ENCODE measurements around the gene OR6A2. TPM values are rescaled to one million over a fixed set of nuclear protein-coding genes. Genes with fewer than 3 reads are reported as not detected.
A peak's percentile ranks its signal among the peaks of the same experiment; 100 is the strongest.
"Not testable (repeated sequence)": the region's sequence is repeated elsewhere in the genome, so short reads cannot be mapped to it uniquely, and the experiment has no call there.

Gene OR6A2
- polyA plus RNA-seq, 3 donors from 2014 or later: not detected

DNA sequence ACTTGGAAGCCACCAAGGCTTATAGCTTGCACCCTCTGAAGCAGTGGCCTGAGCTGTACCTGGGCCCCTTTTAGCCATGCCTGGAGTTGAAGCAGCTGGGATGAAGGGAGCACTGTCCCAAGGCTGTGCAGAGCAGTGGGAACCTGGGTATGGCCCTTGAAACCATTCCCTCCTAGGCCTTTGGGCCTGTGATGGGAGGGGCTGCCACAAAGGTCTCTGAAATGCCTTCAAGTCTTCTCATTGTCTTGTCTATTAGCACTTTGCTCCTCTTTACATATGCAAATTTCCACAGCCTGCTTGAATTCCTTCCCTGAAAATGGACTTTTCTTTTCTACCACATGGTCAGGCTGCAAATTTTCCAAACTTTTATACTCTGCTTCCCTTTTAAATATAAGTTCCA is 1.6 kb upstream of the OR6A2 start:
- H3K27me3 Mint-ChIP-seq (ENCODE audit: low read depth in 3 of 3); H3K4me1 Mint-ChIP-seq; DNase-seq; H3K36me3 Mint-ChIP-seq; H3K27ac Mint-ChIP-seq; H3K9me3 Mint-ChIP-seq; H3K4me3 Mint-ChIP-seq: not testable (repeated sequence)

DNA sequence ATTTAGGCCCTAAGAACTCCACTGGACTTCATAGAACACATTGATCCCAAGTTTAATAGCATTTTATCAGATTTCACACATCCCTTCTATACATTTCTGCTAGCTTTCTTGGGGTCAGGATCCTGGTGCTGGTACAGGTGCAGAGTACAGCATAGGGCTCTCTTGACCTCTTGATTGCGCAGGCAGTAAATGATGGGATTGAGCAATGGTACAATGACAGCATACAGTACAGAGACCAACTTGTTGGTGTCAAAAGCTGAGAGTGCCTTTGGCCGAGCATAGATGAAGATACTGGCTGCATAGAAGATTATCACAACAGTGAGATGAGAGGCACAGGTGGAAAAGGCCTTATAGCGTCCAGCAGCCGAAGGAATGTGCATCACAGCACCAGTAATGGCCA is 4.8 kb downstream of the OR6A2 start:
- peaks cover 2 to 4% (median 3%) of the 10 kb centered on the region in 3 donors for H3K27me3 Mint-ChIP-seq (ENCODE audit: low read depth in 3 of 3)
- H3K9me3 Mint-ChIP-seq: no peaks in the 10 kb centered on the region
- no peak overlapping the region for H3K4me3 Mint-ChIP-seq
- no peak for DNase-seq
- H3K4me1 Mint-ChIP-seq: no peaks in the 10 kb centered on the region
- no peak overlapping the region for H3K27ac Mint-ChIP-seq
- H3K36me3 Mint-ChIP-seq: no peaks in the 10 kb centered on the region

DNA sequence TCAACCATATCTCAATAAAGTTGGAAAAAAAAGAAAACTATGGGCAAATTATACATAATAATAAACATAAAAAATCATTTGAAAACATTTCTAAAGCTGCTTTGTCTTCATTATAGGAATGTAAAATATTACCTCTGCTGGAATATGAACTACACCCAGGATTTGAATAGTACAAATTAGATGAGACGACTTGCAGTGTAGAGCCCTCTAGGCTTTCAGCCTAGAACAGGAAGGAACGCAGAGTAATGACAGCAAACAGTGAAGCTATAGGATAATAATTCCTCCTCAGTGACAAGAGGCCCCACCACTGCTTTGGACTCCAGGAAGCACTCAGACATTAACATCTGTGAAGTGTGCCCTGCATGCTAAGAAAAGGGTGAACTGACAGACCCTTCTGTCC is 8.9 kb downstream of the OR6A2 start:
- Mint-ChIP-seq H3K27me3 (ENCODE audit: low read depth in 3 of 3) (peaks cover 5 to 7% (median 5%) of the 10 kb centered on the region in 3 donors), H3K4me1 (no peaks in the 10 kb centered on the region), H3K9me3 (no peaks in the 10 kb centered on the region), H3K4me3 (no peak overlapping the region), H3K36me3 (no peaks in the 10 kb centered on the region), H3K27ac (no peak overlapping the region)
- DNase-seq: no peak

DNA sequence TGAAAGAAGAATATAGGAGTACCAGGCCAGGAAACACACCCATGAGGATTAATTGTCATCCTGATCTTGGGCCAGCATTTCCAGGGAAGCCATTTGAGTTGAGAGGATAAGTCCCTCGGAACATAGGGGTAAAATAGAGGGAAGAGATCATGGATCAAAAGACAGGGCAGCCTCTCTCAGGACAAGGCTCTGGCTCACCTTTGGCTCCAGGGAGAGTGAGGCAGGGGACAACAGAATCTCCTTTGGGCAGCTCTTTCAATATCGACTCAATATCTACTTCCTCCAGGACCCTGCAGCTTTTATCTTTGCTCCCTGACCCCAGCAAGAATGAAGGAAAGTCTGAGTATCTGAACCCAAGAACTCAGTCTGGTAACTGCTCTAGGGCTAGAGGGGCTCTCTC is 16.8 kb downstream of the OR6A2 start, which contains the start of gene OR2AG1:
Gene OR2AG1, plus strand, starts transcription at position 301 of the 400 bp plus-strand sequence. CDS start 2,018 bp downstream, outside the sequence.
- Mint-ChIP-seq H3K27ac (no peak within 1 kb of the TSS), H3K9me3 (no peaks in the 10 kb centered on the region), H3K4me1 (no peaks in the 10 kb centered on the region), H3K27me3 (ENCODE audit: low read depth in 3 of 3) (peaks cover 1 to 7% (median 4%) of the 10 kb centered on the region in 3 donors), H3K4me3 (no peak within 1 kb of the TSS), H3K36me3 (no peaks in the 10 kb centered on the region)
- DNase-seq: no peak

DNA sequence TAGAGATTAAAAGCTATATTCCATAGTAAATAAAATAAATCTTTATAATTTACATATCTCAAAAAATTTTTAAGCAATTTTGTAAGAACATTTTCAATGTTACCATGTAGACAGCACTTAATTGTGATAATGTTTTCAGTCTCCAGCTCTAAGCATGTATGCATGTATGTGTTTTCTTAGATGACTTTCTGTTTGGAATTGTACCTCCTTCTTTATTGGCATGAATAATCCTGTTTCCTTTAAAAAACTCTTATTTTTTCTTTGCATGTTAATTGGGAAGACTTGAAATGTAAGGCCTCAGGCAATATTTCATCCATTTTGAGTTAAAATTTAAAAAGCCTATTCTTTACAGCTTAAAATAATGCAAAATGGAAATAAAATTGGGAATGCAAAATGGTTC is 18.7 kb downstream of the OR6A2 start:
- Mint-ChIP-seq H3K36me3 (no peaks in the 10 kb centered on the region), H3K27ac (no peak overlapping the region), H3K4me3 (no peak overlapping the region), H3K4me1 (no peaks in the 10 kb centered on the region), H3K9me3 (no peaks in the 10 kb centered on the region), H3K27me3 (ENCODE audit: low read depth in 3 of 3) (peaks cover 2 to 4% (median 3%) of the 10 kb centered on the region in 3 donors)
- DNase-seq: no peak

DNA sequence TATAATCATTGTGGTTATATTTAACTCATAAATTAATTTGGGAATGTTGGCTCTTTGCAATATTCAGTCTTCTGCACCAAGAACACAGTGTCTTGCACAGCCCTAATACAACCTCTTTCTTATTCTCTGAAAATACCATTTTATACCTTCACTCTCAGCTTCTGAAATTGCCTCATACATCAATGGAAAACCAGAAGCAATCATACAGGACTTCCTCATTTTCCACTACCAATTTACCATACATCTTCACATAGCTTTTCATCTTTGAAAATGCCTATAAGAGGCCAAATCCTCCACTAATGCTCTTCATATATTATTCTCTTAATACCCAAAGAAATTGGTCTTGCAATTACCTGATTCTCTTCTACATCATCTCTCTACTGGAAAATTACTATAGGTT is 21.0 kb downstream of the OR6A2 start:
- DNase-seq: no peak
- no peaks in the 10 kb centered on the region for H3K9me3 Mint-ChIP-seq

DNA sequence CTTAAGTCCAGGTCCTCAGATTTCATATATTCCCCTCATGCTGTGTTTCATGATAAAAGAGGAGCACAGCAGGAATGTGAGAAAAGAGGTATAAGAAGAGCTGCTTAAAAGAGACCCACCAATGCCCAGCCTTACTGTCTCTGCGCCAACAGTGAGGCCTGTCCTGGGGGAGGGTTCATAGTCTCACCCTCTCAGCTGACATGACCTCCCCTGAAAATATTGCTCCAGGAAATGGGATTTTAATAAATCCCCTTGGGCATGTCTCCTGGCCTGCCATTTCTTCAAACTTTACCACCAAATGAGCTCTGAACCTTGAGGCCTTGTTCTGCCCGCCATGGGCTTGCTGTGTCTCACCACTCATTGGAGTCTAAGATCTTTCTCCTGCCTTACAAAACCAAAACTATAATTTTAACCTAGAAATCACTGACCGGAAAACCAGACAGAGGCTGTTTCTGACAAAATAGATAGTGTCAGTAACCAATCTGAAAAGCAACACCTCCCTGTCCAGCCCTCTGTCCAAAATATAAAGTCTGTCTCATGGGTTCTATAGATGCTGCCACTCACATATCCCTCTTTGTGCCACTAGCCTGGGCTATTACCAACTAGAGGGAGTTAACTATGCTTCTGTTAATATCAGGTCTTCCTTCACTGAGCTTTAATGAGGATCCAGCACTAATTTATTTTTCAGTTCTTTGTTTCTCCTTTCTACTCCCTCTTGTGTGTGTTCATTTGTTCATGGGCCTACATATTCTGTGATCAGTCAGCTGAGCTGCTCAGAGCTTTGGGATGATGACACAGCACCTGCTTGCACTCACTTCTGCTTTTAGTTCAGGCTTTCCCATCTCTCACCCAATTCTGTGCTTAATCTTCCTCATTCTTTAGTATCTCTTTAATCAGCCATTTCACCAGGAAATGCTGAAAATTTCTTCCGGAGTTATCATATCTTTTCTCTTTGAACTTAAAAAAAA is 27.3 kb downstream of the OR6A2 start, which contains the start of gene OR2AG2:
Gene OR2AG2, minus strand, starts transcription at position 51 of the 968 bp plus-strand sequence. CDS start 3,019 bp downstream, outside the sequence.
- peaks cover 0 to 2% (median 0%) of the 10 kb centered on the region in 6 donors for H3K9me3 Mint-ChIP-seq
- no peaks in the 10 kb centered on the region for H3K36me3 Mint-ChIP-seq
- DNase-seq: no peak
- H3K4me1 Mint-ChIP-seq: no peaks in the 10 kb centered on the region
- peaks cover 1 to 2% (median 2%) of the 10 kb centered on the region in 3 donors for H3K27me3 Mint-ChIP-seq (ENCODE audit: low read depth in 3 of 3)
- no peak within 1 kb of the TSS for H3K4me3 Mint-ChIP-seq
- H3K27ac Mint-ChIP-seq: no peak within 1 kb of the TSS

More for the DNA sequence above, 21.0 kb downstream of the OR6A2 start:
- Mint-ChIP-seq H3K36me3 (no peaks in the 10 kb centered on the region), H3K27me3 (ENCODE audit: low read depth in 3 of 3) (peaks cover 2 to 4% (median 2%) of the 10 kb centered on the region in 3 donors), H3K4me3 (no peak overlapping the region), H3K4me1 (no peaks in the 10 kb centered on the region), H3K27ac (no peak overlapping the region)

DNA sequence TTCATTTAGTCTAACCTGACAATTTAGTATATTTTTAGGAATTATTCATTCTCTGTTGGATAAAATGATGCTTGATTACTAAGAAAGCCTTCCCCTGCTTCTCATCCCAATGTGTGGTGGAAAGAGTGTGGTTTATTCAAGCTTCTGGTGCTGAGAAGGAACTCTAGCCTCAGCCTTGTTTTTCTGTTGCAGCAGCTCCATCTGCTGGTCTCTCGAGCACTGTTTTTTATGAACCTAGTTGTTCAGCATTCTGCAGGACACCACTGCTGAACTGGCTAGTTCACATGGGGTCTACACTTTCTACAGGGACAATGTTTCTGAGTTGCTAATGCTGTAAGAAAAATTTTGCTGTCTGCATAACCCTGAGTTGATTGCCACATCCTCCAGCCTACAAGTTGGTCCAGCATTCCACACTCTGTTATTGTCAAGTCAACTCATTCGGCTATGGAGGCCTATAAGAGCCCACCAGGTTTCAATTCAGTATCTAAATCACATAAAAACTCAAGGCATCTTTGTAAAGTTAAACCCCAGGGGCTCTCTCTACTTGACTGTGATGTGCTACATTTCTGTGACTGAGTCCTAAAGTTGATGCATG is 42.0 kb downstream of the OR6A2 start:
- Mint-ChIP-seq H3K27ac (no peak overlapping the region), H3K36me3 (no peaks in the 10 kb centered on the region), H3K27me3 (ENCODE audit: low read depth in 3 of 3) (peaks cover 1 to 3% (median 2%) of the 10 kb centered on the region in 3 donors), H3K9me3 (no peaks in the 10 kb centered on the region), H3K4me1 (no peaks in the 10 kb centered on the region), H3K4me3 (no peak overlapping the region)
- peak; percentile 44 to 59 (median 56) for DNase-seq

DNA sequence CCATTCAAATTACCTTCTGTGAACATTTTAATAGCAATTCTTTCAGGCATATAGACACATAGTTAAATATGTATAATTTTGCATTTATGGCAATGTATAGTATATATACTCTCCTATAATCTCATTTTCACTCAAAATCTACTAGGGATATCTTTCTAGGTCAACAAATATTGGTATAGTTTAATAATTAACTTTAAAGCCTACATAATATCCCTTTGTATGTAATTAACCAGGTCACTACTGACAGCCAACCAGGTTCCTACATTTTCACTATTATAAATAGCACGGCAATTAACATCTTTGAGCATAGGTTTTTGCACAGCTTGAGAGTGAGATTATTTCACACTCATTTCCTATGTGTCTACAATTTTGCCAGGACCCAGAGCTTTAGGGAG is 43.5 kb downstream of the OR6A2 start:
- Mint-ChIP-seq H3K36me3 (no peaks in the 10 kb centered on the region), H3K9me3 (no peaks in the 10 kb centered on the region), H3K4me1 (no peaks in the 10 kb centered on the region), H3K27me3 (ENCODE audit: low read depth in 3 of 3) (peaks cover 0 to 1% (median 0%) of the 10 kb centered on the region in 3 donors), H3K4me3 (no peak overlapping the region), H3K27ac (no peak overlapping the region)
- no peak for DNase-seq

DNA sequence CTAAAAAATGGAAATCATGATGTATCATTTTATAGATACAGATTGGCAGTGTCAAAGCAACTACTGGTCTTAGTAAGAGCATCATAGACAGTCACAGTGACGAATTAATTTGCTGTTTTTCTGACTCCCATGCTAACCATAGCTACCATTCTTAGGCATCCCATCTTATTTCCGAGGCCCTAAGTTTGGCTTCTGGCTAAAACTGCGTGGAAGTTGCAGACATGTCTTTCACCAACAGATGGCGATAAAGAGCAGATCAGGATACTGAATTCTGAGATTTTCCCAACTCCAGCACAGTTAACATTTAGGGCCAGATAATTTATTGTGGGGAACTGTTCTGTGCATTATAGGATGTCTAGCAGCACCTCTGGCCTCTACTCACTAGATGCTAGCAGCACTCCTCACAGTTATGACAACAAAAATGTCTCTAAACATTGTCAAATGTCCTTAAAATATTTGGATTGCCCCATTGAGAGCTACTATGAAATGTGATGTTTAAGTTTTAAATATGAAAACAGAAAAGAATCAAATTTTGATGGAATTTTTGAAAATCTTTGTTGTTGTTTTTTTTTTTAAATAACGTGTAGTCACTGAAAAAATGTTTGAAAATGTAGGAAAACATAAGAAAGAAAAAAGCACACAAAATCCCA is 44.1 kb downstream of the OR6A2 start:
- no peaks in the 10 kb centered on the region for H3K36me3 Mint-ChIP-seq
- no peaks in the 10 kb centered on the region for H3K9me3 Mint-ChIP-seq
- H3K4me3 Mint-ChIP-seq: no peak overlapping the region
- no peak overlapping the region for H3K27ac Mint-ChIP-seq
- peaks cover 0 to 1% (median 0%) of the 10 kb centered on the region in 3 donors for H3K27me3 Mint-ChIP-seq (ENCODE audit: low read depth in 3 of 3)
- peak; percentile 32 to 48 (median 33) for DNase-seq
- no peaks in the 10 kb centered on the region for H3K4me1 Mint-ChIP-seq

DNA sequence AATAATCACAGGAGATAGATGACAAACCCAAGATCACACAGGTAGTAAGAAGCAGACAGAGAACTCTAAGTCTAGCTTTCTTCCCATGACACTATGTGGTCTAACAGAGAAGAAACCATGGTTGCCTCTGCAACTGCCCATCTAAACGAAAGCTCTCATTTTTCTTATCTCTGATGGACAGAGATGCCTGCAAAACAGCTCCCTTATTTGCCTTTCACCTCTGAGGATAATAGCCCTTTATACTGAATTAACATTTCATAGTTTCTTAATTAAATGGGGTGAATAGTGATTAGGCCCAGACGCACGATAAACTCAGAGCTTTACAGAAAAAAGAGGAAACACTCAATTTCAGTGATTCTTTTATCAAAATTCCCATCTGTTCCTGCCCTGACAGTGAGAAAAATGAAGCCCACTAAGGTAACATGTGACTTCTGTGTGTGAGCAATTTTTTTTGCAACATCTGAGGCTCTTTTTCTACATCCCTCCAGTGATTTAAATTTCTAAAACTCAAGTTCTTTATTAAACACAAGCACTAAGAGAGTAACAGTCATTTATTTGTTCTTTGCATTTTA is 52.3 kb downstream of the OR6A2 start:
- no peak overlapping the region for H3K4me3 Mint-ChIP-seq

DNA sequence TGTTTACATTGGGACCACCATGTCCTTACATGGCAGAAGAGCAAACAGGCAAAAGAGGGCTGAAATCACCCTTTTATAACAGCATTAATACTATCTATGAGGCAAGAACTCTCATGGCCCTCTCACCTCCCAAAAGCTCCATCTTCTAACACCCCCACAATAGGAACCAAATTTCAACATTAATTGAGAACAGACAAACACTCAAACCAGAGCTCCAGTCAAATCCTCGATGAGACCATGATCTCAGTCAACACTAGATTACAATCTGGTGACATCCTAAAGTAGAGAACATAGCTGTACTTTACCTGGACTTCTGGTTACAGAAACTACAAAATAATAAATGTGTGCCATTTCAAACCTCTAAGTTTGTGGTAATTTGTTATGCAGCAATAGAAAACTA is 52.9 kb downstream of the OR6A2 start:
- Mint-ChIP-seq H3K4me1 (no peaks in the 10 kb centered on the region), H3K27ac (no peak overlapping the region), H3K9me3 (no peaks in the 10 kb centered on the region), H3K36me3 (peaks cover 0 to 6% (median 0%) of the 10 kb centered on the region in 3 donors), H3K4me3 (no peak overlapping the region), H3K27me3 (ENCODE audit: low read depth in 3 of 3) (no peaks in the 10 kb centered on the region)
- DNase-seq: no peak

More for the DNA sequence above, 52.3 kb downstream of the OR6A2 start:
- DNase-seq: no peak
- H3K27me3 Mint-ChIP-seq (ENCODE audit: low read depth in 3 of 3): no peaks in the 10 kb centered on the region
- H3K36me3 Mint-ChIP-seq: peaks cover 0 to 6% (median 0%) of the 10 kb centered on the region in 3 donors
- no peak overlapping the region for H3K27ac Mint-ChIP-seq
- no peaks in the 10 kb centered on the region for H3K9me3 Mint-ChIP-seq
- H3K4me1 Mint-ChIP-seq: no peaks in the 10 kb centered on the region

DNA sequence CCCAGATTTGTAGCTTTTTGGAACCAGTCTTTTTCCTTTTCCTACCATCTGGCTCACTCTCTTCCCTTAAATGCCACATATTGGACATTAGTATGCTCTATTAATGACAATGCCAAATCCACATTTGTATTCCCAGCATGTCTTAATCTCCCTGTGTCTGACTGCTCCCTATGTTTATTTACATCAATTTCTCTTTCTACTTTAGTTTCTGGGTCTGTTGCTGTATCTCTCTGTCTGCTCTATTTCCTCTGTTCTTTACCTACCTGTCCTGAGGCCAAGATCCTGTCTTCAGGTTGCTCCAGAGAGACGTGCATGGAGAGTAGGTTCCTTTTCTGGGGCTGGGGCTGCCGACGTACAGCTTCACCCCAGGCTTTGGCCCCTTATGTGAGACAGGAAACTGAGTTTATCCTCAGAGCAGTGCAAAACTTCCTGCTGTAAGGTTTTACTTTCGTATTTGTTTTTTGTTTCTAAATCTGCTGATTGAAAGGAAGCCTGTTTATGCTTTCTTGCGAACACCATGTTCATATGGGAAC is 53.3 kb downstream of the OR6A2 start:
- DNase-seq: peak; percentile 63 to 69 (median 65)
- no peaks in the 10 kb centered on the region for H3K27me3 Mint-ChIP-seq (ENCODE audit: low read depth in 3 of 3)
- H3K4me1 Mint-ChIP-seq: no peaks in the 10 kb centered on the region
- no peaks in the 10 kb centered on the region for H3K9me3 Mint-ChIP-seq
- H3K27ac Mint-ChIP-seq: no peak overlapping the region
- no peak overlapping the region for H3K4me3 Mint-ChIP-seq
- peaks cover 0 to 6% (median 0%) of the 10 kb centered on the region in 3 donors for H3K36me3 Mint-ChIP-seq

Measured in immature natural killer cell (primary cell).